Testis (tissue), 2 donors: ENCODE data around the gene F8.

Experiments used
- POLR2A ChIP-seq: fragments of 450-650 bp; IDR thresholded peaks from one replicate; pipeline ENCODE4 v1.6.1; 2017; ENCODE audit warnings: antibody characterized with exemption, mild to moderate bottlenecking, moderate library complexity
- TF ChIP-seq, protein P1 (sequence below), 3 experiments: fragments of 450-650 bp in 2 of 3; fragments of 200-600 bp in 1 of 3; sonication (generic) in 1 of 3; IDR thresholded peaks; one replicate each; pipeline ENCODE4 v1.5.1; 2016 to 2019; ENCODE audit warnings: antibody characterized with exemption in 3 of 3, mild to moderate bottlenecking in 2 of 3, moderate library complexity in 1 of 3

GRCh38 chrX:154819771-154820341 is 202.7 kb downstream of the F8 start:
- TF ChIP-seq, protein P1, sequence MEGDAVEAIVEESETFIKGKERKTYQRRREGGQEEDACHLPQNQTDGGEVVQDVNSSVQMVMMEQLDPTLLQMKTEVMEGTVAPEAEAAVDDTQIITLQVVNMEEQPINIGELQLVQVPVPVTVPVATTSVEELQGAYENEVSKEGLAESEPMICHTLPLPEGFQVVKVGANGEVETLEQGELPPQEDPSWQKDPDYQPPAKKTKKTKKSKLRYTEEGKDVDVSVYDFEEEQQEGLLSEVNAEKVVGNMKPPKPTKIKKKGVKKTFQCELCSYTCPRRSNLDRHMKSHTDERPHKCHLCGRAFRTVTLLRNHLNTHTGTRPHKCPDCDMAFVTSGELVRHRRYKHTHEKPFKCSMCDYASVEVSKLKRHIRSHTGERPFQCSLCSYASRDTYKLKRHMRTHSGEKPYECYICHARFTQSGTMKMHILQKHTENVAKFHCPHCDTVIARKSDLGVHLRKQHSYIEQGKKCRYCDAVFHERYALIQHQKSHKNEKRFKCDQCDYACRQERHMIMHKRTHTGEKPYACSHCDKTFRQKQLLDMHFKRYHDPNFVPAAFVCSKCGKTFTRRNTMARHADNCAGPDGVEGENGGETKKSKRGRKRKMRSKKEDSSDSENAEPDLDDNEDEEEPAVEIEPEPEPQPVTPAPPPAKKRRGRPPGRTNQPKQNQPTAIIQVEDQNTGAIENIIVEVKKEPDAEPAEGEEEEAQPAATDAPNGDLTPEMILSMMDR (IDR thresholded peaks at IDR 0.05), result no peak
- no peak for TF ChIP-seq POLR2A
